Measurements from ENCODE around the gene ELMO1.

ELMO1 gene

GRCh38 chr7:37209195-37209594 is 239.5 kb downstream of the ELMO1 start:
- no peak for DNase-seq

GRCh38 chr7:37208528-37208927 is 240.1 kb downstream of the ELMO1 start:
- DNase-seq: peak in 1 of 2 experiments; percentile 76

DNA sequence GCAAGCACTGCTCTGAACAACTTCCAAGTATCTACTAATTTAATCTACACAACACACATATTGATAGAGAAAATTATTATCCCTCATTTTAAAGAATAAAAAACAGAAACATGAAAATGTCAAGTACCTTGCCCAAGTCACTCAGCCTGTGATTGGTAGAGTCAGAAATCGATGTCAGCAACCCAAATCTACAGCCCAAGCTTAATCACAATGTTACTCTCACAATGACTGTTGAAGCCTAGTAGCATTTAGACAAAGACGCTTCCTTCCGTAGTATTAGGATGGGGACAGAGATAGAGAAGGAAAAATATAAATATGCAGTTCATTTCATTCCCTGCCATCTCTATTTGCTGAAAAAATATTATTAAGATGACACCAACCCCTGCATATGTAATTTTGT is 242.5 kb downstream of the ELMO1 start:
- DNase-seq: no peak

GRCh38 chr7:37205451-37205850 is 243.2 kb downstream of the ELMO1 start:
- no peak for DNase-seq

- DNase-seq: no peak
Observed at GRCh38 chr7:37201876-37202198, 246.8 kb downstream of the ELMO1 start.

- peak; percentile 22 to 84 for DNase-seq
Observed at GRCh38 chr7:37201003-37201875, 247.4 kb downstream of the ELMO1 start.

DNA sequence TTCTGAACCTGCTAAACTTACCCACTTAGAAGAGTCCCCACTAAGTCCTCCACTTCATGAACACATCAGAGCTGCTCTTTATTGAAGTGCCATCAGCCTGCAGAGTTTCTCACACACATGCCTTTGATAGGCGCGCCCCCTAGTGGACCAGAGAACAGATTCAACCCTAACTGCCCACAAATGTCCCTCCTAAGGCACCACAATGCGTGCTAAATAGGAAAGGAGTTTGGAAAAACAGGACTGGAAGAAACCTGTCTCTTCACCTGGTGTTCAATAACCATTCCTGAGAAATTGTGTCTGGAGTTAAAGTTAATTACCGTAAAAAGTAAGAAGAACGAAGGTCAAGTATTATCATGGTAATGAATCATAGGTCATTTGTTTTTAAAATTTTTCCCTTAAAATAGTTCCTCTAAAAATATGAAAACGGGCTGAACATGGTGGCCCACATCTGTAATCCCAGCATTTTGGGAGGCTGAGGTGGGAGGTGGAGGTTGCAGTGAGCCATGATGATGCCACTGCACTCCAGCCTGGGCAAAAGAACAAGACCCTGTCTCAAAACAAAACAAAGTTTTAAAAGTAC is 249.7 kb downstream of the ELMO1 start:
- DNase-seq: peak; percentile 66 to 87

DNA sequence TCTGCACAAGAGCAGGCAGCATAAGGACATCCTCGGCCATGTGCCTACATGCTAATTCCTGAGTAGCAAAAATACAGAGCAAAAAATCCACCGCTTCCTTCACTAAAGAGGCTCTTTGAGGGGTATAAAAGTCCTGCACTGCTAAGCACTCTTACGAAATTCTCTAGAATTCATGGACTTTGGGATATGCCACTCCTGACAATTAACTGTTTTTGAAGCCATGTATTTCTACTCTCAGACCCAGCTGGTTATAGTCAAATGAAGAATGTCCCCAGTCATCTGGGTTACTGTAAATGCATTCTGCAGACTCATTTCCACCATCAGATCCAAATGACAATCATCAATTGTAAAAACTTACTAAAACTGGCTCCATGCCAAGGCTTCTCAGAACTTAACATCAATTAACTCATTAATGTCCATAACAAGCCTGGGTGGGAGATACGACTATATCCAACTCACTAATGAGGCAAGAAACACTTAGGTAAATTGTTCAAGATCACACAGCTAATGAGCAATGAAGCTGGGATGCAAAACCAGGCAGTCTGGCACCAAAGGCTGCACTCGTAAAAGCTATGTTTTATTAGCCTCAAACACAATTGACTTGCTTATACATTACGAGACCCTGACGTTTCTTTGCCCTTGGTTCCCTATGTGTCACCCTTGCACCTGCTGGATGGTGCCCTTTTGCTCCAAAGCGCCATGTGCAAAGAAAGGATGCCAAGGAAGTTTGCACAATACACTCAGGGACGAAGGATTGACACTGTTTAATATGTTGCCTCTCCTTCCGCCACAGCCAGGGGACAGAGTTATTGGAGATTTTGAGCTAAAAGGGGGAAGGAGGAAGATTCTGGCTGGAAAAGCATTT is 250.4 kb downstream of the ELMO1 start:
- DNase-seq: peak; percentile 46 to 48

GRCh38 chr7:37197108-37197507 is 251.6 kb downstream of the ELMO1 start:
- no peak for DNase-seq

- DNase-seq: no peak
Observed at GRCh38 chr7:37196676-37197075, 252.0 kb downstream of the ELMO1 start.

DNA sequence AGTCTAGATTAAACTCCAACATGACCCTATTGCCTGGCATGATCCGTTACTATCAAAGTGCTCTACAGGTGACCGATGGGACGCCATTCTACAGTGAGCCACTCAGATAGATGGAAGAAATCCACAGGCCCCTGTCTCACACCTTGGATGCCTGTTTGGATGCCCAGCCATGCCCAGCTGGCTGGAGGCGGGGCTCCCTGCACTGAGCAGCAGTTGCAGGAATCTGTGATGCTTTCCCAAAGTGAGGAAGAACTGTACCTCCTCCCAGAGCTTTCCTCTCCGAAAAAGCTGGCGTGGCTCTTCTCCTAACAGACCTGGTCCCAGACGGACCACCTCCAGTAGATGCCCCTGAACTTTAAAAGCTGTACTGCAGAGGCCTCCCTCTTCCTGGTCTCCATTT is 253.3 kb downstream of the ELMO1 start:
- no peak for DNase-seq

GRCh38 chr7:37194943-37195342 is 253.7 kb downstream of the ELMO1 start:
- no peak for DNase-seq

DNA sequence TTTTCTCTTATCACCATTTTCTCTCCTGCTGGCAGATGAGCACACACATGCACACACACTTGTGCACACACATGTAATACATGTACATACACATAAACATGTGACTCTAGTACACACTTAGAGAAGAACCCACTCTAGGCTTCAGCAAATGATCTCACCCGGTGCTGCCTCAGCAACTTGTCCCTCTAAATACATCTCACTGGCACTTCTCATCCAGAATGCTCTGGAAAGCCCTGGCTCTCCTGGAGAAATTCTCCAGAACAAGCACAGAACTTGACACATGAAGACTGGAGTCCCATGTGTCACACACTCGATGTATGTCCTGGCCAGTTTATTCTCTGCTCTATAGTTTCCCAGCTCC is 254.9 kb downstream of the ELMO1 start:
- DNase-seq: no peak

GRCh38 chr7:37193087-37193774 is 255.4 kb downstream of the ELMO1 start:
- no peak for DNase-seq

DNA sequence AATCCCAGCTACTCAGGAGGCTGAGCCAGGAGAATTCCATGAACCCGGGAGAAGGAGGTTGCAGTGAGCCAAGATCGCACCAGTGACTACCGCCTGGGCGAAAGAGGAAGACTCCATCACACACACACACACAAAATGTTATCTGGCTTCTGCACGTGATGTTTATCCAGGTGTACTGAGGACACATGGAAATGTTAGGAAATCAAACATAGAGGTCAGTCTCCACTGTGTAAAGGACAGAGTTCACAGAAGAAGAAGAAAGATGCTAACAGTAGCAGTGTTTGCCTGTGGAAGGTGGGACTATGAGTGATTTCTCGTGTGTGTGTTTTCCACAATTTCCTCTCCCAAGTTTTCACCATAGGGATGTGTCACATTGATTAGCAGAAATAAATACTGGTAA is 256.9 kb downstream of the ELMO1 start:
- no peak for DNase-seq

- DNase-seq: no peak
Observed at GRCh38 chr7:37187179-37187578, 261.5 kb downstream of the ELMO1 start.

DNA sequence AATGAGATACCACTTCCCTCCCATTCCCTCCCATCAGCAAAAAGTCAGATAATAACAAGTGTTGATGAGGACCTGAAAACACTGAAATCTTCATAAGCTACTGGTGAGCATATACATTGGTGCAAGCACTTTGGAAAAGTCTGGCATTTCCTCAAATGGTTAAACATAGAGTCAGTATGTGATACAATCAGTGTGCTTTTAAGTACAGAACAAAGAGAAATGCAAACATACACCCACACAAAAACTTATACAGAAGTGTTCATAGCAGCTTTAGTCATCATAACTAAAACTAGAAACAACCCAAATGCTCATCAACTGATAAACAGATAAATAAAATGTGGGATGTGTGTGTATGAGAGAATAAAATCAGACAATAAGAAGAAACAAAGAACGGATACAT is 261.9 kb downstream of the ELMO1 start:
- DNase-seq: no peak

DNA sequence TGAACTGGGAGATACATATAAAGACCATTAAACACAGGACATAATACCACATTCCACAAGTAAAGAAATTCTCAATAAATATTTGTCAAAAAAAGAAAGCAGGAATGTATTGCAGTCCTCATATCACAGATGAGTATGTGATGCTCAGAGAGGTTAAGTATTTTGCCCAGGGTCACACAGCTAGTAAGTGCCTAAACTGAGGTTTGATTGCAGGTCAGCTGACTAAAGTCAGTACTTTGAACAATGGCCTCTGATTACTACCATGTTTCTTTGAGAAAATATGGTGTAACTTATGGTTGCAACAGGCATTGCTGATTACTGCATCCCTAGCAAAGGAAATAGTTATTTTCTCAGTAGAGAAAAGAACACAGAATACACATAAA is 267.1 kb downstream of the ELMO1 start:
- no peak for DNase-seq

DNA sequence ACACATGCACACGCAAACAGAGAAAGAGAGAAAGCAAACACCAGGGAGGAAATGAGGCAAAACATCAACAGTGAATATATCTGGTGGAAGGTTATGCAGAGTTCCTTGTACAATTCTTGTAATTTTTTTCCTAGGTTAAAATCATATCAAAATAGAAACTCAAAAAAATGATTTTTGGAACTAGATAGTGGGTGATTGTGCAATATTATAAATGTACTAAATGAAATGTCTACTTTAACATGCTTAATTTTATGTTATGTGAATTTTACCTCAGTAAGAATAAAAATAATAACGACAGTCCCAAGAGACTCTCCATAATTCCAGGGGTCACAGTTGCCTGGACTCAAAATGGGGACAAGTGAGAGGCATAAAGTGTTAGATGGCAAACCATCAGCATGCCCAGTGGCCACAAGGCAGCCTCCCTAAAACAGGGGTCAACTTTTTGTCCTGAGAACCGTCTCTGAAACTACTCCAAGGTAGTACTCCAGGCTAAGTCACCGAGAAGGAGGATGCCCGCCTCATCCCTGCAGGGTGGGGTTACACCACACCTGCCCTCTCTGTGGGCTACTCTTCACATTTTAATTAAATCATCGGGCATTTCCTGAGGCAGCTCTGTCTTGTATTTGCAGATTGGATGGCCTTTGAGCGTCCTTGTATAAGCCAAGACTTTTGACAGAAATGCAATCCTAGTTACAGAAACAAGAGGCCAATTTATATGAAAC is 267.7 kb downstream of the ELMO1 start:
- no peak for DNase-seq

DNA sequence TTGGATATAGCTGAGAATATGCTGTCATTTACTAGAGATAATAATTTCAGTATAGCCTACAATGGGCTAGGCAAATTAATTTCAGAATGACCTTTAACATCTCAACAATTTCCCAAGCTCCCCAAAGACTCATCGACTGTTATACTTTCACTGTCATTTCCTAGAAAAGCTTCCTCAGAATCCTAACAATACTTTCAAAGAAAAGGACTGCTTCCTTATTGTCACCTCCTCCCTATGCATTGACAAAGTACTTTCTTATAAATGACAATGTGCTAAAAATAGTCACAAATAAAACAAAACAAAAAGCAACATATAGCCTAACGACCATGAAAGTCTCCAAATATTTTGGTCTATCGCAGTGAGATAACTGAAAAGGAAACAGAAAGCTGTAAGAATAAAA is 272.6 kb downstream of the ELMO1 start:
- DNase-seq: no peak

- DNase-seq: no peak
Observed at GRCh38 chr7:37174460-37174859, 274.2 kb downstream of the ELMO1 start.

- DNase-seq: no peak
Observed at GRCh38 chr7:37173670-37174069, 275.0 kb downstream of the ELMO1 start.

DNA sequence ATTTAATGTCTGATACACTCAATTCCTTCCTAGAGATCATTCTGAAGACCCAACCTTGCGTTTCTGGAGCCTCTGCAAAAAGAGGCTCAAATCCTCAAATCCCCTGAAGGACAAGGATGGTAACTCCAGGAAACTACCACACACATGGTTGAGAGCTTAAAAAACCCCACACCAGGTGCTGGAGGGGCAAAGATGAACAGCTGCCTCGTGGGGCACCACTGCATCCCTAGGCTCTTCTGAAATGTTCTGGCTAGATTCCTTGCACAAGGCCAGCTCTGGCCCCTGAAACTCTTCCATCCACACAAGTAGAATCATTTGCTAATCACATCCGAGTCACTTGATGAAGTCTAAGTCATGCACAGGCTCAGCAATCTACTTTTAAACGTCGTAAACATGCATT is 286.6 kb downstream of the ELMO1 start:
- DNase-seq: no peak
